CD14-positive monocyte (primary cell): ENCODE measurements around the gene LRRC28. TPM values are rescaled to one million over a fixed set of nuclear protein-coding genes. Genes with fewer than 3 reads are reported as not detected.
A peak's percentile ranks its signal among the peaks of the same experiment; 100 is the strongest.

ENCODE experiments used
- DNase-seq, 3 donors: peaks; one replicate each; pipeline ENCODE4 v3.0.0-alpha.2; 2011 to 2022
- H2AFZ ChIP-seq: 2 replicates; pipeline ENCODE4 v1.6.0; 2012; ENCODE audit warnings: mild to moderate bottlenecking, low read depth, low read length, inconsistent platforms; ENCODE audit not compliant: insufficient read depth, poor library complexity, severe bottlenecking
- H3K27ac ChIP-seq, 2 donors: 1 replicate in 1 of 2; 2 replicates in 1 of 2; pipeline ENCODE4 v1.5.1; 2012 to 2013; ENCODE audit warnings: low read length in 2 of 2, control low read depth in 1 of 2, inconsistent platforms in 1 of 2, low read depth in 1 of 2, mild to moderate bottlenecking in 1 of 2
- H3K27me3 ChIP-seq, 2 donors: one replicate each; pipeline versions ENCODE4 v1.6.0 to v1.6.1; 2011 to 2013; ENCODE audit warnings: low read length in 2 of 2; ENCODE audit not compliant: control insufficient read depth in 2 of 2, insufficient read depth in 2 of 2
- H3K36me3 ChIP-seq, 2 donors: replicated peaks in 1 of 2; 1 replicate in 1 of 2; 2 replicates in 1 of 2; pipeline versions ENCODE4 v1.5.1 to v1.6.1; 2012 to 2013; ENCODE audit warnings: low read length in 2 of 2, control low read depth in 1 of 2, inconsistent platforms in 1 of 2, mild to moderate bottlenecking in 1 of 2; ENCODE audit not compliant: insufficient read depth in 2 of 2, control insufficient read depth in 1 of 2
- H3K4me1 ChIP-seq, 2 donors: 1 replicate in 1 of 2; 2 replicates in 1 of 2; pipeline versions ENCODE4 v1.5.1 to v1.6.1; 2012 to 2013; ENCODE audit warnings: low read length in 2 of 2, control low read depth in 1 of 2, inconsistent platforms in 1 of 2, mild to moderate bottlenecking in 1 of 2, moderate library complexity in 1 of 2; ENCODE audit not compliant: insufficient read depth in 2 of 2, control insufficient read depth in 1 of 2
- H3K4me2 ChIP-seq: replicated peaks from 2 replicates; pipeline ENCODE3; 2012; ENCODE audit warnings: low read length, moderate library complexity, mild to moderate bottlenecking; ENCODE audit not compliant: poor library complexity, severe bottlenecking; ENCODE audit errors: extremely low read depth
- H3K4me3 ChIP-seq, 3 experiments: fragments of 200-600 bp in 1 of 3; sonication (generic) in 1 of 3; replicated peaks in 1 of 3; 1 replicate in 2 of 3; 2 replicates in 1 of 3; pipeline ENCODE4 v1.5.1; 2011 to 2013; ENCODE audit warnings: low read length in 3 of 3, mild to moderate bottlenecking in 3 of 3, control low read depth in 2 of 3, low read depth in 2 of 3, inconsistent platforms in 1 of 3, moderate library complexity in 1 of 3
- H3K79me2 ChIP-seq: 2 replicates; pipeline ENCODE4 v1.6.0; 2012; ENCODE audit warnings: mild to moderate bottlenecking, control low read depth, inconsistent platforms, low read length, moderate library complexity; ENCODE audit not compliant: insufficient read depth
- H3K9ac ChIP-seq: 2 replicates; pipeline ENCODE4 v1.6.0; 2017; ENCODE audit warnings: low read length, mild to moderate bottlenecking; ENCODE audit not compliant: insufficient read depth, poor library complexity, severe bottlenecking
- H3K9me3 ChIP-seq, 2 donors: replicated peaks in 1 of 2; 1 replicate in 1 of 2; 2 replicates in 1 of 2; pipeline versions ENCODE4 v1.5.1 to v1.6.1; 2012 to 2013; ENCODE audit warnings: low read length in 2 of 2, control low read depth in 1 of 2; ENCODE audit not compliant: control insufficient read depth in 1 of 2, insufficient read depth in 1 of 2
- H4K20me1 ChIP-seq: 2 replicates; pipeline ENCODE4 v1.6.0; 2012; ENCODE audit warnings: mild to moderate bottlenecking, low read length, control low read depth, moderate library complexity; ENCODE audit not compliant: insufficient read depth
- H3K27ac Mint-ChIP-seq, 7 donors: one replicate each; pipeline ENCODE4 v1.8.0; 2020; ENCODE audit warnings: mild to moderate bottlenecking in 7 of 7, mixed read lengths in 7 of 7, moderate library complexity in 6 of 7, inconsistent platforms in 2 of 7
- H3K27me3 Mint-ChIP-seq, 3 donors: one replicate each; pipeline ENCODE4 v1.8.0; 2021 to 2022; ENCODE audit warnings: low read depth in 3 of 3, mild to moderate bottlenecking in 3 of 3, mixed read lengths in 3 of 3, moderate library complexity in 3 of 3, inconsistent platforms in 1 of 3
- H3K36me3 Mint-ChIP-seq, 2 donors: one replicate each; pipeline ENCODE4 v1.8.0; 2020; ENCODE audit warnings: mixed read lengths in 2 of 2, inconsistent platforms in 1 of 2, mild to moderate bottlenecking in 1 of 2
- H3K4me1 Mint-ChIP-seq: one replicate; pipeline ENCODE4 v1.8.0; 2020; ENCODE audit warnings: mild to moderate bottlenecking, mixed read lengths
- H3K4me3 Mint-ChIP-seq, 2 donors: one replicate each; pipeline ENCODE4 v1.8.0; 2020; ENCODE audit warnings: mild to moderate bottlenecking in 2 of 2, mixed read lengths in 2 of 2, moderate library complexity in 1 of 2
- H3K9me3 Mint-ChIP-seq, 7 donors: one replicate each; pipeline ENCODE4 v1.8.0; 2020 to 2022; ENCODE audit warnings: mixed read lengths in 7 of 7, mild to moderate bottlenecking in 6 of 7, moderate library complexity in 6 of 7, inconsistent platforms in 2 of 7
- CTCF ChIP-seq: fragments of 200-600 bp; IDR thresholded peaks from one replicate; pipeline ENCODE4 v1.8.0; 2022; ENCODE audit warnings: antibody characterized with exemption, mild to moderate bottlenecking
- WGBS: methylation state at CpG from one replicate; pipeline ENCODE4 v1.1.5; 2013; ENCODE audit warnings: missing lambda C conversion rate; ENCODE audit not compliant: insufficient coverage; 5-methylcytosine and 5-hydroxymethylcytosine counted together
- intact Hi-C, 2 donors: fragments of 100-400 bp; cut with micrococcal nuclease; formaldehyde crosslinking; loops; one replicate each; pipeline versions ENCODE4 v1.15.0 to v1.15.1; 2023
- polyA plus RNA-seq, 3 donors: library from polyadenylated mRNA; depleted of rRNA in 1 of 3; unstranded in 2 of 3; stranded (reverse) in 1 of 3; fragments of 300-500 nt in 2 of 3; fragments of >200 nt in 1 of 3; fragmentation: Illumina TruSeq in 2 of 3; gene quantifications; 1 replicate in 2 of 3; 2 replicates in 1 of 3; pipeline ENCODE4 v1.2.3, GENCODE V29; 2012 to 2021

LRRC28 gene
- polyA plus RNA-seq, 3 donors = 18.6 to 25.3 (median 19.8) TPM

GRCh38 chr15:99207672-99208071, 43.6 kb upstream of the LRRC28 start:
- WGBS = no CpG with 5 or more reads among the region's 3 CpGs
- Histone ChIP-seq H4K20me1 (no peaks in the 10 kb centered on the region), H3K4me1 (no peaks in the 10 kb centered on the region), H3K9ac (no peak overlapping the region), H3K79me2 (no peaks in the 10 kb centered on the region), H3K36me3 (no peaks in the 10 kb centered on the region), H2AFZ (no peak overlapping the region), H3K4me3 (no peak overlapping the region), H3K27me3 (no peaks in the 10 kb centered on the region), H3K27ac (no peak overlapping the region), H3K4me2 (no peak overlapping the region), H3K9me3 (no peaks in the 10 kb centered on the region)
- Mint-ChIP-seq H3K27ac (no peak overlapping the region), H3K36me3 (no peaks in the 10 kb centered on the region), H3K4me1 (no peaks in the 10 kb centered on the region), H3K9me3 (peaks cover 0 to 2% (median 0%) of the 10 kb centered on the region in 7 donors), H3K4me3 (no peak overlapping the region), H3K27me3 (peaks cover 1 to 2% (median 2%) of the 10 kb centered on the region in 3 donors)
- intact Hi-C loops = no loop called here
- no peak for TF ChIP-seq CTCF
- no peak for DNase-seq

- Histone ChIP-seq H3K27me3 (no peaks in the 10 kb centered on the region), H3K27ac (no peak overlapping the region), H3K79me2 (no peaks in the 10 kb centered on the region), H4K20me1 (no peaks in the 10 kb centered on the region), H3K4me2 (no peak overlapping the region), H3K4me1 (no peaks in the 10 kb centered on the region), H2AFZ (no peak overlapping the region), H3K4me3 (no peak overlapping the region), H3K36me3 (no peaks in the 10 kb centered on the region), H3K9me3 (no peaks in the 10 kb centered on the region), H3K9ac (no peak overlapping the region)
- Mint-ChIP-seq H3K36me3 (no peaks in the 10 kb centered on the region), H3K27ac (peak overlapping the region in 1 of 7 donors; percentile 8), H3K27me3 (peaks cover 0 to 2% (median 1%) of the 10 kb centered on the region in 3 donors), H3K4me1 (no peaks in the 10 kb centered on the region), H3K9me3 (peaks cover 0 to 2% (median 0%) of the 10 kb centered on the region in 7 donors), H3K4me3 (no peak overlapping the region)
- no peak for DNase-seq
- 83% methylated on average over 1 of the region's 2 CpGs for WGBS
- no peak for TF ChIP-seq CTCF
- intact Hi-C loops = no loop called here
Observed at GRCh38 chr15:99209326-99209725, 42.0 kb upstream of the LRRC28 start.
